Liver (tissue), 9 donors: ENCODE results near the gene QDPR. TPM values are rescaled to one million over a fixed set of nuclear protein-coding genes. Genes with fewer than 3 reads are reported as not detected.

Experiments
- DNase-seq: peaks from one replicate; pipeline ENCODE4 v3.0.0-alpha.2; 2017; ENCODE audit warnings: low spot score
- H3K27ac ChIP-seq, 2 donors: one replicate each; pipeline ENCODE4 v1.7.0; 2013; ENCODE audit warnings: inconsistent platforms in 2 of 2, low read length in 2 of 2, control low read depth in 1 of 2, low read depth in 1 of 2, mild to moderate bottlenecking in 1 of 2
- H3K27me3 ChIP-seq, 4 donors: one replicate each; pipeline versions ENCODE4 v1.6.1 to v1.7.0; 2013; ENCODE audit warnings: low read length in 3 of 4, inconsistent platforms in 1 of 4, mild to moderate bottlenecking in 1 of 4, moderate library complexity in 1 of 4; ENCODE audit not compliant: control insufficient read depth in 4 of 4, insufficient read depth in 4 of 4
- H3K36me3 ChIP-seq, 4 donors: one replicate each; pipeline versions ENCODE4 v1.6.1 to v1.7.0; 2013; ENCODE audit warnings: low read length in 3 of 4, mild to moderate bottlenecking in 3 of 4, low read depth in 1 of 4, moderate library complexity in 1 of 4; ENCODE audit not compliant: control insufficient read depth in 4 of 4, insufficient read depth in 3 of 4
- H3K4me1 ChIP-seq, 4 donors: one replicate each; pipeline versions ENCODE4 v1.6.1 to v1.7.0; 2013; ENCODE audit warnings: low read length in 3 of 4, mild to moderate bottlenecking in 3 of 4, moderate library complexity in 1 of 4; ENCODE audit not compliant: control insufficient read depth in 4 of 4, insufficient read depth in 4 of 4
- H3K4me3 ChIP-seq, 3 donors: one replicate each; pipeline versions ENCODE4 v1.6.1 to v1.7.0; 2013; ENCODE audit warnings: low read length in 3 of 3, control low read depth in 1 of 3, low read depth in 1 of 3, mild to moderate bottlenecking in 1 of 3
- H3K9ac ChIP-seq, 2 donors: one replicate each; pipeline ENCODE4 v1.7.0; 2013; ENCODE audit warnings: low read length in 2 of 2, mild to moderate bottlenecking in 2 of 2, moderate library complexity in 2 of 2, control low read depth in 1 of 2, low read depth in 1 of 2
- H3K9me3 ChIP-seq, 4 donors: one replicate each; pipeline versions ENCODE4 v1.6.1 to v1.7.0; 2013; ENCODE audit warnings: low read length in 3 of 4; ENCODE audit not compliant: control insufficient read depth in 4 of 4
- EGR1 ChIP-seq, 2 donors: IDR thresholded peaks; 2 replicates each; pipeline ENCODE4 v1.6.1; 2016 to 2018; ENCODE audit warnings: antibody characterized with exemption in 2 of 2, low read depth in 2 of 2
- FOXA1 ChIP-seq: IDR thresholded peaks from 2 replicates; pipeline ENCODE4 v1.6.1; 2016; ENCODE audit warnings: antibody characterized with exemption
- FOXA2 ChIP-seq: IDR thresholded peaks from 2 replicates; pipeline ENCODE4 v1.6.1; 2016; ENCODE audit warnings: antibody characterized with exemption
- GABPA ChIP-seq, 2 donors: IDR thresholded peaks in 1 of 2; conservative IDR thresholded peaks in 1 of 2; 2 replicates each; pipeline ENCODE4 v1.6.1; 2016; ENCODE audit warnings: antibody characterized with exemption in 2 of 2, mild to moderate bottlenecking in 1 of 2, moderate library complexity in 1 of 2
- HNF4A ChIP-seq, 2 donors: conservative IDR thresholded peaks; 2 replicates each; pipeline ENCODE4 v1.6.1; 2016; ENCODE audit warnings: antibody characterized with exemption in 2 of 2, mild to moderate bottlenecking in 2 of 2
- HNF4G ChIP-seq: IDR thresholded peaks from 2 replicates; pipeline ENCODE4 v1.6.1; 2016; ENCODE audit warnings: antibody characterized with exemption
- JUND ChIP-seq, 2 donors: IDR thresholded peaks; 2 replicates each; pipeline ENCODE4 v1.6.1; 2016; ENCODE audit warnings: antibody characterized with exemption in 2 of 2
- NR2F2 ChIP-seq: IDR thresholded peaks from 2 replicates; pipeline ENCODE4 v1.6.1; 2016; ENCODE audit warnings: antibody characterized with exemption
- RAD21 ChIP-seq, 2 donors: IDR thresholded peaks; 2 replicates each; pipeline ENCODE4 v1.6.1; 2016; ENCODE audit warnings: antibody characterized with exemption in 2 of 2, mild to moderate bottlenecking in 2 of 2
- RXRA ChIP-seq, 2 donors: IDR thresholded peaks; 2 replicates each; pipeline ENCODE4 v1.6.1; 2017 to 2018; ENCODE audit warnings: antibody characterized with exemption in 2 of 2, mild to moderate bottlenecking in 1 of 2
- SP1 ChIP-seq: IDR thresholded peaks from 2 replicates; pipeline ENCODE4 v1.6.1; 2018; ENCODE audit warnings: antibody characterized with exemption, mild to moderate bottlenecking
- TAF1 ChIP-seq: conservative IDR thresholded peaks from 2 replicates; pipeline ENCODE4 v1.6.1; 2016; ENCODE audit warnings: antibody characterized with exemption, mild to moderate bottlenecking
- YY1 ChIP-seq: IDR thresholded peaks from 2 replicates; pipeline ENCODE4 v1.6.1; 2016; ENCODE audit warnings: antibody characterized with exemption, mild to moderate bottlenecking
- WGBS: extraction: QIAGEN DNeasy Blood & Tissue Kit; methylation state at CpG from one replicate; pipeline ENCODE4 v1.1.7; 2013; 5-methylcytosine and 5-hydroxymethylcytosine counted together
- polyA plus RNA-seq, 2 donors: library from polyadenylated mRNA; stranded (reverse) in 1 of 2; unstranded in 1 of 2; fragments of 200-250 nt in 1 of 2; fragments of >200 nt in 1 of 2; fragmentation: Nextera tagmentation in 1 of 2; extraction: Ambion mirVana in 1 of 2; gene quantifications; one replicate each; pipeline versions ENCODE4 v1.2.1 to v1.2.3, GENCODE V29; 2013 to 2015
- total RNA-seq, 2 donors: library from RNA; depleted of rRNA; stranded (reverse); fragments of >200 nt; gene quantifications; one replicate each; pipeline ENCODE4 v1.2.3, GENCODE V29; 2014
- TF ChIP-seq, protein P1 (sequence below): IDR thresholded peaks from 2 replicates; pipeline ENCODE4 v1.6.1; 2016; ENCODE audit warnings: antibody characterized with exemption
- TF ChIP-seq, protein P2 (sequence below): IDR thresholded peaks from 2 replicates; pipeline ENCODE4 v1.6.1; 2016; ENCODE audit warnings: antibody characterized with exemption
- TF ChIP-seq, protein P3 (sequence below): IDR thresholded peaks from 2 replicates; pipeline ENCODE4 v1.6.1; 2016; ENCODE audit warnings: antibody characterized with exemption
- TF ChIP-seq, protein P4 (sequence below): fragments of 150-350 bp; IDR thresholded peaks from 2 replicates; pipeline ENCODE4 v1.5.1; 2017; ENCODE audit warnings: improper control_type of control experiment, low read depth, low read length; ENCODE audit not compliant: missing input control
- TF ChIP-seq, protein P5 (sequence below): IDR thresholded peaks from 2 replicates; pipeline ENCODE4 v1.6.1; 2016; ENCODE audit warnings: antibody characterized with exemption, mild to moderate bottlenecking
- donor health status: healthy.
- donor health status: healthy.
- donor health status: healthy.
- donor health status: healthy.
- donor health status: healthy.

The QDPR gene
- total and polyA plus RNA-seq, 4 donors: 38.0 to 137 (median 104) TPM

DNA sequence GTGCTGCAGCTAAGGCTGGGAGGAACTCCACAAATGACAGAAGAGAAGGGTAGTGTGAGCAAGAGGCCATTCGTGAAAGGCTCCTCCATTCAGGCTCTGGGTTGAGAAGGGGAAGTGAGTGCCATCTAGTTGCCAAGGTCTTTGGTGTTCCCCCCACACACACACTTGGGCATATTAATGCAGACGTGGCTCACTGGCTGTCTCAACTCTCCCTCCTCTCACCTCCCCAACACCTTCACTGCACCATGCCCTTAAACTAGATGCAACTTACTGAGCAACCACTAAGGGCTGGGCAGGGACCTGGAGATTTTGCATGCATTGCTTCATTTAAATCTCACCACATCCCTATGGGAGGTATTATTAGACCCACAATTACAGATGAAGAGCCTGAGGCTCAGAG is 11.8 kb upstream of the QDPR start:
- H3K4me3 ChIP-seq: no peak overlapping the region
- no peak for DNase-seq
- no peaks in the 10 kb centered on the region for H3K4me1 ChIP-seq
- TF ChIP-seq RAD21 (IDR thresholded peaks at IDR 0.05) (no peak), RXRA (IDR thresholded peaks at IDR 0.05) (no peak), NR2F2 (no peak), FOXA1 (no peak), FOXA2 (no peak), YY1 (no peak), SP1 (no peak), GABPA (IDR thresholded peaks at IDR 0.05 in 1 of 2, conservative IDR thresholded peaks at IDR 0.05 in 1 of 2) (no peak), HNF4A (conservative IDR thresholded peaks at IDR 0.05) (no peak), EGR1 (IDR thresholded peaks at IDR 0.05; ENCODE audit: low read depth in 2 of 2) (no peak), HNF4G (no peak), JUND (IDR thresholded peaks at IDR 0.05) (no peak), TAF1 (no peak)
- TF ChIP-seq, protein P1, sequence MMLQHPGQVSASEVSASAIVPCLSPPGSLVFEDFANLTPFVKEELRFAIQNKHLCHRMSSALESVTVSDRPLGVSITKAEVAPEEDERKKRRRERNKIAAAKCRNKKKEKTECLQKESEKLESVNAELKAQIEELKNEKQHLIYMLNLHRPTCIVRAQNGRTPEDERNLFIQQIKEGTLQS: no peak
- TF ChIP-seq, protein P2, sequence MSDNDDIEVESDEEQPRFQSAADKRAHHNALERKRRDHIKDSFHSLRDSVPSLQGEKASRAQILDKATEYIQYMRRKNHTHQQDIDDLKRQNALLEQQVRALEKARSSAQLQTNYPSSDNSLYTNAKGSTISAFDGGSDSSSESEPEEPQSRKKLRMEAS: no peak
- TF ChIP-seq, protein P3, sequence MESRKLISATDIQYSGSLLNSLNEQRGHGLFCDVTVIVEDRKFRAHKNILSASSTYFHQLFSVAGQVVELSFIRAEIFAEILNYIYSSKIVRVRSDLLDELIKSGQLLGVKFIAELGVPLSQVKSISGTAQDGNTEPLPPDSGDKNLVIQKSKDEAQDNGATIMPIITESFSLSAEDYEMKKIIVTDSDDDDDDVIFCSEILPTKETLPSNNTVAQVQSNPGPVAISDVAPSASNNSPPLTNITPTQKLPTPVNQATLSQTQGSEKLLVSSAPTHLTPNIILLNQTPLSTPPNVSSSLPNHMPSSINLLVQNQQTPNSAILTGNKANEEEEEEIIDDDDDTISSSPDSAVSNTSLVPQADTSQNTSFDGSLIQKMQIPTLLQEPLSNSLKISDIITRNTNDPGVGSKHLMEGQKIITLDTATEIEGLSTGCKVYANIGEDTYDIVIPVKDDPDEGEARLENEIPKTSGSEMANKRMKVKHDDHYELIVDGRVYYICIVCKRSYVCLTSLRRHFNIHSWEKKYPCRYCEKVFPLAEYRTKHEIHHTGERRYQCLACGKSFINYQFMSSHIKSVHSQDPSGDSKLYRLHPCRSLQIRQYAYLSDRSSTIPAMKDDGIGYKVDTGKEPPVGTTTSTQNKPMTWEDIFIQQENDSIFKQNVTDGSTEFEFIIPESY: no peak
- TF ChIP-seq, protein P4, sequence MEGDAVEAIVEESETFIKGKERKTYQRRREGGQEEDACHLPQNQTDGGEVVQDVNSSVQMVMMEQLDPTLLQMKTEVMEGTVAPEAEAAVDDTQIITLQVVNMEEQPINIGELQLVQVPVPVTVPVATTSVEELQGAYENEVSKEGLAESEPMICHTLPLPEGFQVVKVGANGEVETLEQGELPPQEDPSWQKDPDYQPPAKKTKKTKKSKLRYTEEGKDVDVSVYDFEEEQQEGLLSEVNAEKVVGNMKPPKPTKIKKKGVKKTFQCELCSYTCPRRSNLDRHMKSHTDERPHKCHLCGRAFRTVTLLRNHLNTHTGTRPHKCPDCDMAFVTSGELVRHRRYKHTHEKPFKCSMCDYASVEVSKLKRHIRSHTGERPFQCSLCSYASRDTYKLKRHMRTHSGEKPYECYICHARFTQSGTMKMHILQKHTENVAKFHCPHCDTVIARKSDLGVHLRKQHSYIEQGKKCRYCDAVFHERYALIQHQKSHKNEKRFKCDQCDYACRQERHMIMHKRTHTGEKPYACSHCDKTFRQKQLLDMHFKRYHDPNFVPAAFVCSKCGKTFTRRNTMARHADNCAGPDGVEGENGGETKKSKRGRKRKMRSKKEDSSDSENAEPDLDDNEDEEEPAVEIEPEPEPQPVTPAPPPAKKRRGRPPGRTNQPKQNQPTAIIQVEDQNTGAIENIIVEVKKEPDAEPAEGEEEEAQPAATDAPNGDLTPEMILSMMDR: no peak
- TF ChIP-seq, protein P5, sequence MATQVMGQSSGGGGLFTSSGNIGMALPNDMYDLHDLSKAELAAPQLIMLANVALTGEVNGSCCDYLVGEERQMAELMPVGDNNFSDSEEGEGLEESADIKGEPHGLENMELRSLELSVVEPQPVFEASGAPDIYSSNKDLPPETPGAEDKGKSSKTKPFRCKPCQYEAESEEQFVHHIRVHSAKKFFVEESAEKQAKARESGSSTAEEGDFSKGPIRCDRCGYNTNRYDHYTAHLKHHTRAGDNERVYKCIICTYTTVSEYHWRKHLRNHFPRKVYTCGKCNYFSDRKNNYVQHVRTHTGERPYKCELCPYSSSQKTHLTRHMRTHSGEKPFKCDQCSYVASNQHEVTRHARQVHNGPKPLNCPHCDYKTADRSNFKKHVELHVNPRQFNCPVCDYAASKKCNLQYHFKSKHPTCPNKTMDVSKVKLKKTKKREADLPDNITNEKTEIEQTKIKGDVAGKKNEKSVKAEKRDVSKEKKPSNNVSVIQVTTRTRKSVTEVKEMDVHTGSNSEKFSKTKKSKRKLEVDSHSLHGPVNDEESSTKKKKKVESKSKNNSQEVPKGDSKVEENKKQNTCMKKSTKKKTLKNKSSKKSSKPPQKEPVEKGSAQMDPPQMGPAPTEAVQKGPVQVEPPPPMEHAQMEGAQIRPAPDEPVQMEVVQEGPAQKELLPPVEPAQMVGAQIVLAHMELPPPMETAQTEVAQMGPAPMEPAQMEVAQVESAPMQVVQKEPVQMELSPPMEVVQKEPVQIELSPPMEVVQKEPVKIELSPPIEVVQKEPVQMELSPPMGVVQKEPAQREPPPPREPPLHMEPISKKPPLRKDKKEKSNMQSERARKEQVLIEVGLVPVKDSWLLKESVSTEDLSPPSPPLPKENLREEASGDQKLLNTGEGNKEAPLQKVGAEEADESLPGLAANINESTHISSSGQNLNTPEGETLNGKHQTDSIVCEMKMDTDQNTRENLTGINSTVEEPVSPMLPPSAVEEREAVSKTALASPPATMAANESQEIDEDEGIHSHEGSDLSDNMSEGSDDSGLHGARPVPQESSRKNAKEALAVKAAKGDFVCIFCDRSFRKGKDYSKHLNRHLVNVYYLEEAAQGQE: no peak
- no peaks in the 10 kb centered on the region for H3K36me3 ChIP-seq
- H3K9ac ChIP-seq: no peak overlapping the region
- WGBS: 46% methylated on average over 2 of the region's 2 CpGs
- H3K9me3 ChIP-seq: no peaks in the 10 kb centered on the region
- no peak overlapping the region for H3K27ac ChIP-seq
- H3K27me3 ChIP-seq: no peaks in the 10 kb centered on the region
